Stomach (tissue), 9 donors: ENCODE measurements around the gene TRMT2A. TPM values are rescaled to one million over a fixed set of nuclear protein-coding genes. Genes with fewer than 3 reads are reported as not detected.

Source experiments
- DNase-seq, 2 donors: peaks; one replicate each; pipeline versions ENCODE4 v3.0.0 to v3.0.0-alpha.2; 2013 to 2019
- H3K27ac ChIP-seq, 5 donors: fragments of 200-600 bp in 4 of 5; sonication (generic) in 4 of 5; one replicate each; pipeline ENCODE4 v1.5.1; 2013 to 2019; ENCODE audit warnings: mild to moderate bottlenecking in 1 of 5, moderate library complexity in 1 of 5
- H3K27me3 ChIP-seq, 3 donors: fragments of 200-600 bp; sonication (generic); one replicate each; pipeline ENCODE4 v1.5.1; 2017 to 2019; ENCODE audit warnings: mixed run types in 1 of 3
- H3K36me3 ChIP-seq, 4 donors: fragments of 200-600 bp; sonication (generic); 1 replicate in 3 of 4; 2 replicates in 1 of 4; pipeline ENCODE4 v1.5.1; 2016 to 2019
- H3K4me1 ChIP-seq, 4 donors: fragments of 200-600 bp; sonication (generic); one replicate each; pipeline ENCODE4 v1.5.1; 2016 to 2019
- H3K4me3 ChIP-seq, 4 donors: fragments of 200-600 bp; sonication (generic) in 3 of 4; one replicate each; pipeline ENCODE4 v1.5.1; 2016 to 2019; ENCODE audit warnings: mild to moderate bottlenecking in 1 of 4
- H3K9me3 ChIP-seq, 4 donors: fragments of 200-600 bp; sonication (generic); one replicate each; pipeline ENCODE4 v1.5.1; 2016 to 2019
- CTCF ChIP-seq, 7 experiments: fragments of 450-650 bp in 4 of 7; fragments of 200-600 bp in 3 of 7; sonication (generic) in 3 of 7; IDR thresholded peaks; one replicate each; pipeline ENCODE4 v1.5.1; 2016 to 2019; ENCODE audit warnings: antibody characterized with exemption in 7 of 7, control low read depth in 2 of 7, mild to moderate bottlenecking in 1 of 7
- EP300 ChIP-seq: sonication (generic); formaldehyde crosslinking; IDR thresholded peaks from one replicate; pipeline ENCODE4 v1.6.1; 2017; ENCODE audit warnings: antibody characterized with exemption
- POLR2A ChIP-seq, 4 donors: fragments of 450-650 bp; IDR thresholded peaks; one replicate each; pipeline ENCODE4 v1.6.1; 2016; ENCODE audit warnings: antibody characterized with exemption in 4 of 4, control low read depth in 2 of 4, mild to moderate bottlenecking in 1 of 4, moderate library complexity in 1 of 4
- POLR2AphosphoS5 ChIP-seq, 3 donors: sonication (generic); formaldehyde crosslinking; IDR thresholded peaks; one replicate each; pipeline ENCODE4 v1.6.1; 2016; ENCODE audit warnings: antibody characterized with exemption in 3 of 3
- WGBS, 5 donors: extraction: QIAGEN DNeasy Blood & Tissue Kit in 3 of 5; methylation state at CpG; one replicate each; pipeline versions ENCODE4 v1.1.5 to v1.1.7; 2013 to 2018; 5-methylcytosine and 5-hydroxymethylcytosine counted together
- intact Hi-C: fragments of 100-400 bp; cut with DNase I; formaldehyde crosslinking; loops from one replicate; pipeline ENCODE4 v1.15.1; 2023; ENCODE audit warnings: low total_unique reads
- polyA plus RNA-seq, 3 donors: library from polyadenylated mRNA; stranded (reverse); fragments of 200-250 nt; gene quantifications; one replicate each; pipeline ENCODE4 v1.2.3, GENCODE V29; 2013
- total RNA-seq, 5 donors: library from RNA; depleted of rRNA; stranded (reverse); fragments of >200 nt; gene quantifications; one replicate each; pipeline versions ENCODE4 v1.1.0 to v1.2.3, GENCODE V29; 2014 to 2016
- donor health status: healthy with polysubstance abuse.
- donor health status: Bipolar disorder and iron deficiency.
- donor health status: healthy.

The TRMT2A gene
- total and polyA plus RNA-seq, 8 donors: 17.9 to 143 (median 62.6) TPM

DNA sequence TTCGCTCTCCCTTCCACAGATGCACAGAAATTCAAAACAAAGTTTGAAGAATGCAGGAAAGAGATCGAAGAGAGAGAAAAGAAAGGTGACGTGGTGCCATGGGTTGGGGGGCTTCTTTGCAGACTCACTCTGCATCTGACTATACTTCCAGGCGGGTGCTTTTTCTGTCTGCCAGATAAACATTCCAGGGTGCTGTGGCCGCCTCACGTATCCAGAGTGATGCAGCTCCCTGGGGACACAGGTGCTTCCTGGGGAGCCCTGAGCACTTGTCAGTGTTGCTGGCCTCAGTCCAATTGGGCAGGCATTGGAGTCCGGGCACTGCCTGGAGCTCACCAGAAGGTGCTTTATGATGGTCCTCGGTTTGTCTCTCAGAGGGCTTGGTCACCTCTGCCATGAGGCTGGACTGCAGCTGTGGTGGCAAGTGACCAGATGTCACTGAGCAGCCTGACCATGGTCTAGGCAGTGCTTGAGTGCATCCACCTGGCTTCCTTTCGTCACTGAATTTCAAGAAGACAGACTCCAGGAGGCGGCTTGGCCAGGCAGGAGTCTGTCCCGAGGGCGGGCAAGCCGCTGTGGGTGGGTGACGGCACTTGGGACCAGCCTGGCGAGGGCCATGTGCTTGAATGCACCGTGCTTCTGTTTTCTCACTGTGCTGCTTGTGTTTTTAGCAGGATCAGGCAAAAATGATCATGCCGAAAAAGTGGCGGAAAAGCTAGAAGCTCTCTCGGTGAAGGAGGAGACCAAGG, 9.4 kb upstream of the TRMT2A start:
- peaks cover 32 to 63% (median 60%) of the 10 kb centered on the region in 4 donors for H3K36me3 ChIP-seq

DNA sequence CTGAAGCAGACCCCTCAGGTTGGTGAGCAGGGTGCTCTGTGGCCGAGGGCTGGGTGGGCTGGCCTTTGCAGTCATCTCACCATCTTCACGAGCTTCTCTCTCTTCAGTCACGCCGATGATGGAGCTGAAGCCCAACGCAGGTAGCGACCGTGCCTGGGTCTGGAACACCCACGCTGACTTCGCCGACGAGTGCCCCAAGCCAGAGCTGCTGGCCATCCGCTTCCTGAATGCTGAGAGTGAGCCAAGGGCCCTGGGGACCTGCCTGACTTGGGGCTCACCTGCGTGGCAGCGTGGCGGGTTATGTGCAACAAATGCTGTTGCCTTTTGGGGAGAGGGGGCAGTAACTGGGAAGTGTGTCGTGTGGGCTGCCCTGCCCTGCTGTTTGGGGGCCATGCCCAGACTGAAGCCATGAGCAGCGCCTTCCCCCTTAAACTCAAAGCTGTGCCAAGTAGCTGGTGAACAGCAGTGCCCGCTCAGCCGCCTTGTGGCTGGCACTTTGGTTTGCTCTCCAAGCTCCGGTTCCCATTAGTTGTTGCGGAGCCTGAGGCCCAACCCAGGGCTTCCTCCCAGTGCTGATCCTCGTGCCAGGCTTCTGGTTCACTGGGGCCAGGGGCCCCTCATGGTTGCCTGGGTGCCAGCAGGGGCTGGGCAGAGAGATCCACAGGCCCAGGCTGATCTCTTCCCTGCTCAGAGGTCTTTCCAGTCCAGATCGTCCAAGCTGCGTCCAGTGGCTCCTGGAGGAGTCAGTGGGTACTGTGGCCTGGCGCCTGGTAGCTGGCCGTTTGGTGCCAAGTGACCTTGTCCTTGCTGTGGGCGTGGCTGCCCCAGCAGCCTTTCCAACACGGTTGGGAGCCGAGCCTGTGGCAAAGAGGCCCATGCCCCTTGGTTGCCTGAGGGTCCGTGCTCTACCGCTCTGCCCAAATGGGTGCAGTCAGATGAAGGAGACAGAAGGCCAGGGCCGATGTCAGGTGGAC, 8.5 kb upstream of the TRMT2A start:
- WGBS, 5 donors: 80 to 87% (median 84%) methylated on average over 20 to 32 of the region's 32 CpGs
- TF ChIP-seq POLR2A (IDR thresholded peaks at IDR 0.05) (no peak), EP300 (no peak), POLR2AphosphoS5 (IDR thresholded peaks at IDR 0.05) (no peak), CTCF (IDR thresholded peaks at IDR 0.05) (no peak)
- peak in 1 of 2 donors; percentile 40 for DNase-seq
- H3K27me3 ChIP-seq: no peaks in the 10 kb centered on the region
- peaks cover 37 to 72% (median 70%) of the 10 kb centered on the region in 4 donors for H3K36me3 ChIP-seq
- H3K9me3 ChIP-seq: no peaks in the 10 kb centered on the region
- intact Hi-C loops: no loop called here
- peaks cover under 1 to 31% (median 12%) of the 10 kb centered on the region in 4 donors for H3K4me1 ChIP-seq
- no peak overlapping the region for H3K4me3 ChIP-seq
- H3K27ac ChIP-seq: no peak overlapping the region

More for the DNA sequence above, 9.4 kb upstream of the TRMT2A start:
- no peaks in the 10 kb centered on the region for H3K9me3 ChIP-seq
- no peak overlapping the region for H3K27ac ChIP-seq
- no peaks in the 10 kb centered on the region for H3K27me3 ChIP-seq
- no peak for DNase-seq
- TF ChIP-seq CTCF (IDR thresholded peaks at IDR 0.05): no peak
- TF ChIP-seq POLR2A (IDR thresholded peaks at IDR 0.05): no peak
- TF ChIP-seq EP300: no peak
- TF ChIP-seq POLR2AphosphoS5 (IDR thresholded peaks at IDR 0.05): no peak
- H3K4me1 ChIP-seq: peaks cover 4 to 29% (median 14%) of the 10 kb centered on the region in 4 donors
- intact Hi-C loops: no loop called here
- 84 to 89% (median 86%) methylated on average over 18 to 19 of the region's 19 CpGs for WGBS, 5 donors
- no peak overlapping the region for H3K4me3 ChIP-seq

DNA sequence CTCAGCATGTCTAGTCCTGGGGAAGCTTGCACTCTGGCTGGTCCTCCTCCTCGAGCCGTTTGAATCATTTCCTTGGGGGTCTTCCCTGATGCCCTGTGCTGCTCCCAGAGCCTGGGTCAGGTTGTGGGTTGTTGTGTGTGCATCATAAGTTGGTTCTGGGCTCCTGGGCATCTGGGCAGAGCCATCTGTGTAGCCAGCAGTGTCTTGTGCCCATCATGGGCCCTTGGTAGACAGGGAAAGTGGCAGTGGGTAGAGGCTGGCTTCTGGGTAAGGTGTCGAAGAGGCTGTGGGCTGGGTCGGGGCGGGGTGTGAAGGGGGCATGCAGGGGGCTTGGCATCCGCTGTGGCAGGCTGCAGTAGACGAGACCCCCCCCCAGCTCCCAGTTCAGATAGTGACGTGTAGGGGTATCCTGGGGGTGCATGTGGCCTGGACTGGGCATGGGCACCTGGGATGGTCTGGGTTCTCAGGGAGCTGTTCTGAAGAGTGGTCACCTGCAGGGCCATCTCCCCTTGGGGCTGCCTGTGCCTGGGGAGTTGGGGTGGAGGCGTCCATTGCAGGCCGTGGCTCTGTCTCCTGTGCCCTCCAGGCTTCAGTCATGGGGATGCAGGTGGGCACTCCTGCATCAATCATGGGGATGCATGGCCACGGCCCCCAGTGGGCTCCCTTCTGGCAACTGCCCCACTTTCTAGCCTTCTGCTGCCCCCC, 7.2 kb upstream of the TRMT2A start:
- TF ChIP-seq EP300 (no peak), POLR2AphosphoS5 (IDR thresholded peaks at IDR 0.05) (no peak)
- intact Hi-C loops: no loop called here
- no peak overlapping the region for H3K4me3 ChIP-seq
- peaks cover 0 to 32% (median 20%) of the 10 kb centered on the region in 4 donors for H3K4me1 ChIP-seq
- H3K27me3 ChIP-seq: no peaks in the 10 kb centered on the region
- peaks cover 49 to 85% (median 82%) of the 10 kb centered on the region in 4 donors for H3K36me3 ChIP-seq
- H3K9me3 ChIP-seq: no peaks in the 10 kb centered on the region
- WGBS, 5 donors: 85 to 94% (median 88%) methylated on average over 8 to 11 of the region's 11 CpGs
- no peak for DNase-seq
- no peak overlapping the region for H3K27ac ChIP-seq

GRCh38 chr22:20123366-20124082, 6.5 kb upstream of the TRMT2A start:
- TF ChIP-seq POLR2A (IDR thresholded peaks at IDR 0.05): no peak
- TF ChIP-seq EP300: no peak
- TF ChIP-seq POLR2AphosphoS5 (IDR thresholded peaks at IDR 0.05): no peak
- no peak for TF ChIP-seq CTCF (IDR thresholded peaks at IDR 0.05)
- Histone ChIP-seq H3K4me3 (no peak overlapping the region), H3K36me3 (peaks cover 52 to 88% (median 86%) of the 10 kb centered on the region in 4 donors), H3K9me3 (no peaks in the 10 kb centered on the region), H3K4me1 (peaks cover 6 to 37% (median 27%) of the 10 kb centered on the region in 4 donors), H3K27ac (no peak overlapping the region), H3K27me3 (no peaks in the 10 kb centered on the region)
- 91 to 94% (median 93%) methylated on average over 12 to 13 of the region's 13 CpGs for WGBS, 5 donors
- no peak for DNase-seq
- intact Hi-C loops: no loop called here
